Dedifferentiated amniotic fluid mesenchymal stem cell (primary cell): Measurements from ENCODE around the gene NCOA1.
A peak's percentile ranks its signal among the peaks of the same experiment; 100 is the strongest.
"Not testable (repeated sequence)": the region's sequence is repeated elsewhere in the genome, so short reads cannot be mapped to it uniquely, and the experiment has no call there.

Experiments
- DNase-seq: peaks from one replicate; pipeline ENCODE4 v3.0.0-alpha.2; 2016; ENCODE audit errors: extremely low spot score

Gene NCOA1

GRCh38 chr2:24791452-24791851 is 300.4 kb downstream of the NCOA1 start:
- DNase-seq: no peak

- DNase-seq: no peak
These were observed 301.5 kb downstream of the NCOA1 start for GRCh38 chr2:24792542-24792873.

GRCh38 chr2:24792874-24793760 is 302.1 kb downstream of the NCOA1 start, which contains the start of the genes CENPO and PTRHD1:
CENPO (plus strand) TSS chr2:24793425; CDS start chr2:24793920, 495 bp downstream.
PTRHD1 (minus strand) TSS chr2:24793391; CDS start chr2:24793377, 14 bp downstream.
- peak; percentile 96 for DNase-seq

- no peak for DNase-seq
These were observed 302.8 kb downstream of the NCOA1 start for GRCh38 chr2:24793761-24794435.

- DNase-seq: no peak
These were observed 306.6 kb downstream of the NCOA1 start for GRCh38 chr2:24797644-24798043.

- not testable (repeated sequence) for DNase-seq
These were observed 309.4 kb downstream of the NCOA1 start for GRCh38 chr2:24800487-24800886.

- not testable (repeated sequence) for DNase-seq
These were observed 315.0 kb downstream of the NCOA1 start for GRCh38 chr2:24805811-24806660.

GRCh38 chr2:24806661-24807036 is 315.6 kb downstream of the NCOA1 start:
- no peak for DNase-seq

GRCh38 chr2:24809316-24810007 is 318.4 kb downstream of the NCOA1 start:
- DNase-seq: no peak

- no peak for DNase-seq
These were observed 322.7 kb downstream of the NCOA1 start for GRCh38 chr2:24813691-24814137.

- DNase-seq: no peak
These were observed 323.5 kb downstream of the NCOA1 start for GRCh38 chr2:24814516-24814915.

GRCh38 chr2:24815171-24815570 is 324.1 kb downstream of the NCOA1 start:
- DNase-seq: no peak

- no peak for DNase-seq
These were observed 325.4 kb downstream of the NCOA1 start for GRCh38 chr2:24816404-24816803.

- DNase-seq: peak; percentile 36
These were observed 325.8 kb downstream of the NCOA1 start for GRCh38 chr2:24816884-24817283.

GRCh38 chr2:24818721-24819167 is 327.7 kb downstream of the NCOA1 start:
- DNase-seq: no peak

GRCh38 chr2:24819442-24820174 is 328.6 kb downstream of the NCOA1 start:
- DNase-seq: no peak

- DNase-seq: no peak
These were observed 329.1 kb downstream of the NCOA1 start for GRCh38 chr2:24820175-24820513.
